GM19043 (cell line): ENCODE measurements around the gene WDFY3.
"Not testable (repeated sequence)": the region's sequence is repeated elsewhere in the genome, so short reads cannot be mapped to it uniquely, and the experiment has no call there.

Experiments used
- ATAC-seq: cut with Tn5 transposase; IDR thresholded peaks from one replicate; pipeline ENCODE4 v1.9.1; 2021; ENCODE audit warnings: low read depth; ENCODE audit not compliant: unreplicated experiment

The WDFY3 gene

DNA sequence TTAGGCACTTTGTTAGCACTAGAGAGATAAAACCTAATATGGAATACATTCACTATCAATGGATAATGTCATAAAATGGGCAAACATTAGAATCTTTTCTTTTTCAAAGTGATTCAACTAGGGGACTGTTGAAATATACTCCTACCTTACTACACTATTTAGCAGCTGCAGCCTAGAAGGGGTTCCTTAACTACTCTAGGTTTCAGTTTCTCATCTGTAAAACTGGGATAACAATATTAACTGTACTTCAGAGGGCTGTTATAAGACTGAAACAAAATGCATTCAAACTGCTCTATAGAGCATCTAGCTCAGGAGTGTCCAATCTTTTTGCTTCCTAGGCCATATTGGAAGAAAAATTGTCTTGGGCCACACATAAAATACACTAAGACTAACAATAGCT lies 236.1 kb downstream of the WDFY3 start:
- ATAC-seq: no peak

DNA sequence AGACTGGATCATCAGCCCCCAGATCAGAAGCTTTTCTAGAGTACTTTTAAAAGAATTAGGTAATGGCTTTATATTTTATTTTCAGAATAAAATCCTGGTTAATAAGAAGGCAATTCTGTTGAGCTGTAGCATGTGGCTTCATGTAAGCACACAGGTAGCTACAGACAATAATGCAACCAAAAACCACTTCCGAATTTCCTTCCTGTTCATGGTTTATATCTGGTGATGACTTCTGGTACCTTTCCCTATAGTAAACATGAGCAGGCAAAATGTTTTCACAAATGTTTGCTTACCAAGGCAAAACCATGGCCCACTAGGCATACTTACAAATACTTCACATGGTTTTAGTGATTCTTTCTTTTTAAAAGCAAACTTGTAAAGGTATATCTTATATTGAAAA lies 239.0 kb downstream of the WDFY3 start:
- no peak for ATAC-seq

DNA sequence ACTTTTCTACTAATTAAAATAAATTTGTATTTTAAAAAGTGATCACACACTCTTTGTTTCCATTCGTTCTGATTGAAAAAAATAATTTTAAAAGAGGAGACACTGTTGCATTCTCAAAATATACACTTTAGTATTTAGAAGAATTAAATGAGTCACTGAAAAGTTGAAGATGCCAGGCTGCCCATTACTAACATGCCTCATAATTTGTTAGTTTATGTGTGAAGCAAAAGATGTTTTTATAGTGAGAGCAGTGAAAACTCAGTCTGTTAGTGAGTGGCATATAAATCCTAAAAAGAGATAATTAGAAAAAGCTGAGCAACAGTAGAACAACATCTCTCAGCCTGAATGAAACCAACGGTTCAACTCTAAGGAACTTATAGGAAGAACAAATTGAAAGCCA lies 240.1 kb downstream of the WDFY3 start:
- no peak for ATAC-seq

DNA sequence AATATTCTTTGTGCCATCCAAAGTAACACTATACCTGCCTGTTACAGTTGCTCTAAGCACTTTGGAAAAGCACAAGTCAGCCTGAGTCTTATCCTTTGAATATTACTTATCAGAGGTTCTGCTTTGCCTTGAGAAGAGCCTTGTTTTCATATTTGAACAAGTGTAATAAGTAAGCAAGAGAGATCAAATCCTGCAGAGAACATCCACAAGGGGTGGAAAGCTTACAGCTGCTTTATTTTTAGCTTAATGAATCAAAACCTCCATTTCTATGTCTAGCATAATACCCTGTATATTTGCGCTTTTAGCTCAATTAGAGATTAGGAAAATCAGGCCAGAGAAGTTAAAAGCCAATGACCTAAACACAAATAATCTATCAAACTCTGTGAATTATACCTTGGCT lies 243.8 kb downstream of the WDFY3 start:
- ATAC-seq: no peak

DNA sequence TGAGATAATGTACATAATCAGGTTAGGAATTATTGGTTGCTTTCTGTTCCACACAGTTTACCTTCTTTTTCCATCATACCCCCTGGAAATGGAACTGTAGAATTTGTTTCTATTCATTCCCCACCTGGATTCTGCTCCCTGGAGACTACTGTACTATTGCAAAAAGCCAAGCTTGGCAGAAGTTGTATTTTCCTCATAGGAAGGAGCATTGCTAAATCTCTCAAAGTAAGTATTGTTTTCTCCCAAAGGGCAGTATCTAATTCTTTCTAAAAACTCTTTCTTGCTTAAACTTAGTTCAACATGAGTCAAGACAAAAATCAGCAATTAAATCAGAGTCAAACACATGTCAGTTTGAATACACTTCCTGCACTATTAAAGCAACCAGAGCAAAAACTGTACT lies 247.4 kb downstream of the WDFY3 start:
- ATAC-seq: no peak

DNA sequence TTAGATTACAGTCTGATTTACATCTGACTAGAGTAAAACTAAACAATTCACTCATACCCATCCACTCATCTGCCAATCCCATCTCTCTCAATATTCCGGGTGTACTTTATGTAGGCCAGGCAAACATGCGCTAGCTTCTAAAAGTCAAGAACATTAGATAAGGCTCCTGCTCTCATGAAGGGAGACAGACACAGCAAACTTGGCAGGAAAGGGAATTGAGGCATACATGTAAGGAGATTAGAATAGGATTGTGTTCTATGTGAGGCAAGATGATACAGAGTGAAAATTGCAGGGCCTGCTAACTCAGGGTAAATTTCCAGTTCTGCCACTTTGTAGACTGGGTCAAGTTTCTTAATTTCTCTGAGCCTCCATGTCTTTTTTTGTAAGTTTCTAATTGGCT lies 247.8 kb downstream of the WDFY3 start:
- no peak for ATAC-seq

DNA sequence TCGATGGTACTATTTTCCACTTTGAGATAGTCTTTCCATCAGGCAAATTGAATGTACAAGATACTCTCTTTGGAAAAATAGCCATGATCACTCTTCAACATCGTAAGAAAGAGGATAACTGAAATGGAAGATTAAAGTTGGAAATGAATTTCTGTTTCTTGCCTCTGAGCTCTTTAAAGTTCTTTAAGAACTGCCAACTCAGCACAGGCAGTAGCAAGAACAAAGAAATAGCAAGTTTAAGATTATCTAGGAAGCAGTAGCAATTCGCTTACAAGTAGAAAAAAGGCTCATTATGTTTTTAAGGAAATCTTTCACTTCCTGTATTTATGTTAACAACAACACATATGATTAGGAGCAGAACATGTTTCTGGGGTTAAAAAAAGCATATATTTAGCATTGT lies 255.9 kb downstream of the WDFY3 start:
- ATAC-seq: no peak

DNA sequence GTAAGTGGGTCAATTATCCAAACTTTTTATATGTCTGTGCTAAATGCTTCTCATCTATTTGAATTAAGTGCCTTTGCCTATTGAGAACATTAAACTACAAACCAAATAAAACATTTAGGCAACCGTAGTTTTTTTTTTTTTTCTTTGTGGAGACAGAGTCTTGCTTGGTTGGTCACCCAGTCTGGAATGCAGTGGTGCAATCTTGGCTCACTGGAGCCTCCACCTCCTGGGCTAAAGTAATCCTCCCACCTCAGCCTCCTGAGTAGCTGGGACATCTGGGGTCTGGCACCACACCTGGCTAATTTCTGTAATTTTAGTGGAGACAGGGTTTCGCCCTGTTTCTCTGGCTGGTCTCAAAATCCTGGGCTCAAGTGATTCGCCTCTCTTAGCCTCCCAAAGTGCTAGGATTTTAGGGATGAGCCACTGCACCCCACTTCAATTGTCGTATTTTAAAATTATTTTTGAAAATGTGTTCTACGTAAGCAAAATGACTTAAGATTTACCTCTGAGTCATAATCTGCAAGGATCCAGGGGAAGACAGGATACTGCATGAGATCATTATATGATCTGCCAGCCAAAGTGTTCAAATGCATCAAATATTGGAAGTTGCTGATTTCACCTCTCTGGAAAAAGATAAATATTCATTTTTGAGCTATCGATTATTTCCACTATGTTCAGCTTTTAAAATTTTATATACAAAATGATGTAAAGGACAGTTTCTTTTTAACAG lies 257.9 kb downstream of the WDFY3 start:
- ATAC-seq: no peak

DNA sequence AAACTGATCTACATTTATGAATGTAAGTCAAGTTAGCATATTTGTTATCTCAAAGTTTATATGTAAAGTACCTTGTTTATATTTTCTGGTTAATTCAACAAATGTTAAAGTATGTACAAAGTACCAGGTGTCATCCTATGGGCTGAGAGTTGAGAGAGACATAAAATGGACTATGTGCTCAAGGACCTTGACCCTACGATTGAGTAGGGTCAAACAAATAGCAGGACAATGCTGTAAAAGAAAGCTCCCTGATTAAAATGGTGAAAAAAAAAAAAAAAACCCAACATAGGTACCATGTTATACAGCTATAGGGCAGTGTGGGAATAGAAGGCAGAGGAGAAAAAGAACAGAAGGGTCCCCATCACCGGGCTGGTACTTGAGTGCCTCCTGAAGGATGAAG lies 260.2 kb downstream of the WDFY3 start:
- ATAC-seq: no peak

DNA sequence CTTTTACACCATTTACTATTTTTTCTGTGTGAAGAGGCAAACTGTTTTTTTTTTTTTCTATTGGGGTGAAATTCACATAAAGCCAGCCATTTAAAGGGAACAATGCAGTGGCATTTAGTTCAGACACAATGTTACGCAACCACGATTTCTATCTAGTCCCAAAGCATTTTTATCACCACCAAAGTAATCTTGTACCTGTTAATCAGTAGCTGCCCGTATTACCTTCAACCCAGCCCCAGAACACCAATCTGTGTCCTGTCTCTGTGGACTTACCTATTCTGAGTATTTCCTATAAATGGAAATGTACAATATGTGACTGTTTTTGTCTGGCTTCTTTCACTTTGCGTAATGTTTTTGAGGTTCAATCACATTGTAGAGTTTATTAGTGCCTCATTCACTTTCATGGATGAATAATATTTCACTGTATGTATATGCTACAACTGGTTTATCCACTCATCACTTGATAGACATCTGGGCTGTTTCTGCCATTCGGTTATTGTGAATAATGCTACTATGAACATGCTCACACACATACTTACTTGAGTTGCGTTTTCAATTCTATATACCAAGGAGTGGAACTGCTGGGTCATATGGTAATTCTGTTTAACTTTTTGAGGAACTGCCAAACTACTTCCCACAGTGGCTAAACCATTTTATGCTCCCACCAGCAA lies 267.4 kb downstream of the WDFY3 start:
- no peak for ATAC-seq

DNA sequence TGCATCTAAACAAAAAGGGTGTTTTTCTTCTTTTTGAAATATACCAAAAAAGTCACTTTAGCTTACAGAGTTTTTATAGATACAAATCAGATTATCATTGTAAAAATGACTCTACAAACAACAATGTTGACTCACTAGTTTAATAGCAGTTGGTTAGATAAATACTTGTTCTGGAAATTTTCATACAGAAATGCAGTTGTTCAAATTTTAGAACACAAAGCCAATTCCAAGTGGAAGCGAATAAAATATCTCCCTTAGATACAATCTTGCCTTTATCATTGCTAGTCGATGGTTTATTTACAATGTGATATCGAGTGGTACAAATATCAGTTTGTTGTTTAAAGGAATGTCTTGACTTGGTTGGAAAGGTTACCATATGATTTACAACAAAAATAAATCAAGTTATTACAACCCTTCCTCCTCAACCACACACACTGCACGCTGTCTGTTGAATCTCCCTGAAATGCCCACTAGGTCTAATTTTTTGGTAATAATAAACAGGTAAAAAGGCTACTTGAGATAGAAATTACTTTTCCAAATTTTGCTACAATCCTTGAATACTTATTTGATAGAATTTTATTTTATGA lies 268.8 kb downstream of the WDFY3 start:
- ATAC-seq: no peak

DNA sequence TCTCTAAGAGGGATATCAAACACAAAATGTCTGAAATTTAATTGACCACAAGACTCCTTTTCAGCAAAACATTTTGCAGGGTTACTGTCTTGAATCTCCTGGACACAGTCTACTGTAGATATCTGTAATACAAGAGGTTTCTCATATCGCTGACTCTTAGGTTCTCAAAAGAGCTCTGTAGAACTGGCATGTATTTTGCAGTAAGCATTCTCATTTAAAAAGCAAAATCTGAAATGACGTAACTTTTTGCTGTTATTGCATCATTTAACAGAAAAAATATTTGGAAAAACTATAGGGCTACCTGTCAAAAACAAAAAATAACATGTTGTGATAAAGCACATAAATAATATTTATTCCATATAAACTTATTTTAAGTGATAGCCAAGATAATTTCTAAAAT lies 269.3 kb downstream of the WDFY3 start:
- no peak for ATAC-seq

DNA sequence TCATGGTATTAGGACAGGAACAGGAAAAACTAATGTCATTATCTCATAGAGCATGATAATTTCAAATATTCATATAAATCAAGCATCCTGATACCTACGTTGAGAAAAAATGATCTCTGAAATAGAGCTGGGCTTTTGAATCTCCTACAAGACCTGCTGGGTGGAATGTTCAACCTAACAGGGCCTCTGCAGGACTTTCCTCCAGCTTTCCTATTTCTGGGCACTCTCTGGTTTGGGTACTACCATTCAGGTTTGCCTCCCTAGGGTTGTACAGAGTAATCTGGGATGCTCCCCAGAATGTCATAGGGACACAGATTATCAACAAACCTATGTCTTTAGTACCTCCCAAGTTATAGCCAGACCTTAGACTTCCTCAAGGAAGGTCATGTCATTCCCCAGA lies 274.7 kb downstream of the WDFY3 start:
- no peak for ATAC-seq

DNA sequence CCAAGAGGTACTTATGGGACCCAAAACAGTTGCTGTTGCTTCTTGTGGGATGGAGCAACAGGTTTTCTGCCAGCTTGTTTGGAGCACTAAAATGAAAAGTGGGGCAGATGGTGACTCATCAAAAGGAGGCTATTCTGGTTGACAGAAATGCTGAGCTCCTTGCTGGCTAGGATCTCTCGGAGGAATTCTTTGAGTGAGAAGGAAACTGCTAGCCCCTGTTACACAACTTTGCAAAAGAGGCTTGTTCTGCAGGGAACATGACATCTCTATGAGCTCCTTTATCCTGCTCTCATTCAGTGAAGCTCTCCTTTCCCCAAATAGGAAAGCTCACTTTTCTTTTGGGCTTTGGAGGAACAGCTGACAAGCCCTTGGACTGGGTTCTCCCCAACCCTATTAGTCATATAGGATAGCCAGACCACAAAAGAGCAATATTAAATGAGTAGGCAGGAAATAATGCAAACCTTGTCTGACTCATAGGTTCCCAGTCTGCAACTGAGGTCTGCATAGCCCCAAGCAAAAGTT lies 275.3 kb downstream of the WDFY3 start:
- no peak for ATAC-seq

DNA sequence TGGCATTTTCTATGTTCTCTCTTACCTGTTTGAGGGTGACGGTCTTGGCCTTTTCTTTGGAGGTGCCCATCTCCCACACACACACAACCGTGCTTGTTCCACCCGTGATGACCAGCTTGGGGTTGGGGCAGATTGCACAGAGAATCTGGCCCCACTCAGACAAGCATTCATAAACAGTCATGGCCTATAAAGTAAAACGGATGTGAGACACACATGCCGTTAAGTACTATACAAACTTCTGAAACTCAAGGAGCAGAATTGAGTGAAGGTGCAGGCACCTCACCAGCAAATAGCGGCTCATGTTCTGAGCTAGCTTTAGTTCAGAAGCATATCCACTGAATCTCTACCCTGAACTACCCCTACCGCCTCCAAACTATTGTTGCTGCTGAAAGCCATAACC lies 276.0 kb downstream of the WDFY3 start:
- ATAC-seq: no peak

DNA sequence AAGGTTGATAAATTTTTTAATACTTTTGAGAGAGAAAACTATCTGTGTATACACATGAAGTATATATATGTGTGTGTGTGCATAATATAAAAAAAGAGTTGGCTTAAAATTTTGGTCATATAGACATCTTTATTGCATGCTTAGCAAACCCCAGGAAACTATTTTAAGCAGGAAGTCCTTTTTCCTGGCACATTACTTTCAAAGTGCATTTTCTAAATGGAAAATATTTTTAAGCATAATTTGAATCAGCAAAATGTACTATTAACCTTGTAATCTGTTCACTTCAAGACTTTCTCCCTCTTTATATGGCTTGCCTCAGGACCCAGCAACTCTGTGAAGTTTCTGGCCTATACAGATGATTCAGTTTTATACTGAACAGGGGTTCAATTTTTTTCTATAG lies 277.3 kb downstream of the WDFY3 start:
- no peak for ATAC-seq

DNA sequence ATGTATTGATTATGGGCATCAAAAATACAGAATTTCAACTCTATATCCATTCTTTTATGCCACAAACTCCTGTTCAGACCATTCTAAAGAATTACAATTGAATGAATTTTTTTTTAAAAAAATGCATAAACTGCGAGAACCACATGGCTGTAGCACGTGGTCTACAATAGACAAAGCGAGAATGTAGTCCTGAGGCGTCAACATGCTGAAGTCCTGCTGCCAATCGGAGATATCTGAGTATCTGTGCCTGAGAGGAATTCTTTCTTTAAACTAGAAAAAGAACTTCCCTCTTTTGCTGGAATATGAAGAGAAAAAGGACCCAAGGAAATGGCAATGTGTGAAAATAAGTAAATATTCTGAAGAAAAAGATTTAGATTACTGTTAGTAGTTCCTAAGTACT lies 277.9 kb downstream of the WDFY3 start:
- ATAC-seq: no peak

DNA sequence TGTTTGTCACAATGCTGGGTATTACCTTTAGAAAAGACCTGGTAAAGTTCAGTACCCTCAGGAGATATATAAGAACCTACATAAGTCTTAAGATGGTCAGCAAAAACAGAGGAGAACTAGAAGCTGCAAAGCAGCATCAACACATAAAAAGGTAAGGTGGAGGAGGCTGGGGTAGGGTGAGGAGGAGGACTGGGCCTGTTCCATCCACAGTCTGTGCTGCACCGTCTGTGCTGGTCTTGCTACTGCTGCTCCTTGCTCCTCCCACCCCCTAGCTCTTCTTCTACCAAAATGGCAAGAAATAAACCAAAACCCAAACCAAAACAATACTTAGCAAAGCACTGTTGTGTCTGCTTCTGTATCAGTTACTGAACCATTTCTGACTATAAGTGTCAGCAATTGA lies 281.4 kb downstream of the WDFY3 start:
- ATAC-seq: no peak

DNA sequence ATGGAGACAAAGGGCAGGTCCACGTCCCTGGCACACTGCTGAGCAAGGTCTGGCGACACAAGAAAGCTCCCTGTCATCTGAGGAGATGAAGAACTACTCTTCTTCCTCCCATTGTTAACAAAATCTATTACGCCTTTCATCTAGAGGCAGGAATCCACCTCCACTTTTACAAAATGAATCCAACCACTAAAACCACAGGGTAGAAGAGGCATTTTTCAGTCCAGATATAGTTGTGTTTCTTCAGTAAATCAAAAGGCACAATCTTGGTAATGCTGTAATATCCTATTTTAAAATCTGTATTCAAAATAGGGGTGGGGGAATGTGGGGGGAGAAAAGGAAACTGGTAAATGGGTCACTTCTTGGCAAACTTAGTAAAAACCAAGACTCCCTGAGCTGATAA lies 282.1 kb downstream of the WDFY3 start:
- ATAC-seq: no peak

DNA sequence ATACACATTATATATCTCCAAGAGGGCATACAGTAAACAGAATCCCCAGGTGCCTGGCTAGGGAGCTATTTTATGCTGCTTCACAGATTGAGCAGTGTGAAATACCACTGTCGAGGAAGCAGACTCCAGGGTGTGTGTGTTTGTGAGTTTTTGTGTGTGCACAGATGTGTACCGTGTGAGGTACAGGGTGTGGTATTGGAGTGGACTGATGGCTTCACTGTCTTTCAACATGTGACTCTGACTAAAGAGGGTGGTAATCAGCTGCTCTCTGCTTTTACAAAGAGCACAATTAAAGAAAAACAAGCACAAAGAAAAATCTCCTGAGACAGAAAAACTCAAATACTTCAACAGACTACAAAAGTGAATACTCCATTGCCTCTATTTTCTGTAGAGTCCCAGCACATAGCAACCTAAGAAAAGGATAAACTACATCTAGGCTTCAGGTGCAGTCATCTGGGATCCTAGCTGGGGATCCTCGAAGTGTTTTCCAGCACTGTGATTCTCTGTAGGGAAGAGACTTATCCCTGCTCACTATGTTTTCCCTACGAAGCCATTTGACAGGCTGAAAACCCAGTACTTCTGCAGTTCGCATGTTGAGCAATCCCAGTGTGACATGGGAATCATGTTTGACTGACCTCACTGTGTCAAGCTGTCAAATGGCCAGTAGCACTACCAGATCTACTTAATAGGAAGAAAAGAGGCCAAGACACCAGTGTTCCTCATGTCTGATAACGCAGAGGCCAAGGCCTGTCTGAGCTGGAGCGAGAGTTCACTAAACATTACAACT lies 283.2 kb downstream of the WDFY3 start:
- no peak for ATAC-seq

DNA sequence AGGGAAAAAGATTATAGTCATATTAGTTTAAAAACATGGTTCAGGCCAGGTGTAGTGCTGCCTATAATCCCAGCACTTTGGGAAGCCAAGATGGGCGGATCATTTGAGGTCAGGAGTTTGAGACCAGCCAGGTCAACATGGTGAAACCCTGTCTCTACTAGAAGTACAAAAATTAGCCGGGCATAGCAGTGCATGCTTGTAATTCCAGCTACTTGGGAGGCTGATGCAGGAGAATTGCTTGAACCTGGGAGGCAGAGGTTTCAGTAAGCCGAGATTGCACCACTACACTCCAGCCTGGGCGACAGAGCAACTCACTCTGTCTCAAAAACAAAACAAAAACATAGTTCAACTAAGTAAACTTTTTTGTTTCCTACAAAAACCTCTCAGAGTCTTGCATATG lies 283.8 kb downstream of the WDFY3 start:
- not testable (repeated sequence) for ATAC-seq
